ENCODE measurements around the gene MYEOV.

The MYEOV gene

DNA sequence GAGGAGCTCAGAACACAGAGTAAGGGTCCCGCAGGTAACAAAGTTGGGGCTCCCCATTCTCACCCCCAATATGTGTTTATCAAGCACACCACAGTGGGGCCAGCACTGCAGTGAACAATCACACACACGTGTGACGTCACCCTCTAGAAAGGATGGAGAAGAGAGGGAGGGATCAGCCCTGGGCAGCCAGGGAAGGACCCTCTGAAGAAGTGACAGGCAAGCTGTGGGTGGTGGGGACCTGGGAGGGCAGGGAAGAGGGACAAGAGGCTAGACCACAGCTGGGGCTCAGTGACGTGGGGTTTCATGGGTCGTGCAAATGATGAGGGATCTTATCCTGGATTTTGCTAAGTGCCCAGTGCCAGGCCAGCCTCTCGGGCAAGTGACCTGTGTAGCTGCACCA lies 28.7 kb upstream of the MYEOV start:
- intact Hi-C loops (cut with DNase I) = no loop called here
- DNase-seq = peak in 2 of 10 donors; percentile 20 to 54

DNA sequence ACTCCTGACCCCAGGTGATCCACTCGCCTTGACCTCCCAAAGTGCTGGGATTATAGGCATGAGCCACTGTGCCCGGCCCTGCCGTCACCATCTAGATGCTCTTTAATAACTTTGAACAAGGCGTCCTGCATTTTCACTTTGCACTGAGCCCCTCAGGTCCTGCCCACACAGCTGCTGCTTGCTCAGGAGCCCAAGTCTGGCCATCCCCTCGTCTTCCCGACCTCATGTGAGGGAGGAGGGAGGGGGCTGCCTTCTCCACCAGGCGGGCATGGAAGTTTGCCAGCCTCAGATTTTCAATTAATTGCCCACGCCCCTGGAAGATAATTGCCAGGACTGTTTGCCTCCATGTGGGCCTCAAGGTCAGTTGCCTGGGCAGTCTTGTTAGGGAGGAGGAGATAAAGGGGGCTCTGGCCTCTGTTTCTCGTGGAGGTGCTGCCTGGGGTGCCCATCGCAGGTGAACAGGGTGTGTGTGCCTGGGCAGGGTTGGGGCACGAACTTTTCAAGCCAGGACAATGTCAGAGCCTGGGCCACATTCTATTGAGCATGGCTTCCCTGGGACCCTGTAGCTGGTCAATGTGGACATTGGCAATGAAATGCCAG lies 27.9 kb upstream of the MYEOV start:
- DNase-seq = peak in 2 of 10 donors; percentile 45 to 68
- intact Hi-C loops (cut with DNase I) = no loop called here

DNA sequence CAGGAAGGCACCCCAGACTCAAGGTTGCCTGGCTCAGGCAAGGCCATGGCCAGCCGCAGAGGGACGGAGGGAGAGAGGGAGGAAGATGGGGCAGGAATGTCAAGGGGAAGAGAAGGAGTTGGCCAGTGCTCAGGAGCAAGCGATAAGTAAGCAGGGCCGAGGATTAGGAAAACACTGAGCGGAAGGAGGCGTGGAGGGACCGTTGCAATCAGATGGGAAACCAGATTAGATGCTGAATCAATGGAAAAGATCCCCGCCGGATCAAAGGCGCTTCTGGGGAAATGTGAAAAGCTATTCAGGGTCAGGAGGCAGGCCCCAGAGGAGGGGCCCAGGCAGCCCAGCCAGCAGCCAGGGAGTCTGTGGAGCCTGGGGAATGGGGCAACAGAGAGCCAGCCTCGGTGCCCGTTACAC lies 26.6 kb upstream of the MYEOV start:
- peak in 2 of 10 donors; percentile 40 to 63 for DNase-seq
- intact Hi-C loops (cut with DNase I) = no loop called here

DNA sequence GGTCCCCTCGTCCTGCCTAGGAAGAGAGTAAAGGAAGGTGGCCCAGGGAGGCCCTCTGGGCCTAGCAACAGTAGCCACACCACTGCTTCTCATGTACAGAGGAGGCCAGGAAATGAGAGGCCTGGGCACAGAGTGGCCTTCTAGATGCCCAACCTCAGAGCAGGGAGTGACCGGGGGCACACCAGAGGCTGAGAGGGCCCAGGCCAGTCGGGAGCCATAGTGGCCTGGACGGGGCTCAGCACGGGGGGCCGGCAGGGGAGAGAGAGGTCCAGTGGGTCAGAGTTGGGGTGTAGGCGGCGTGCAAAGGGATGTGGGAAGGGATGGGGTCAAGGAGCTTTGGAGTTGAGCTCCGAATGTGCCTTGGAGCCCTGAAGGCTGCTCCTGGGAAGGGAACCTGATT lies 25.0 kb upstream of the MYEOV start:
- intact Hi-C loops (cut with DNase I) = no loop called here

DNA sequence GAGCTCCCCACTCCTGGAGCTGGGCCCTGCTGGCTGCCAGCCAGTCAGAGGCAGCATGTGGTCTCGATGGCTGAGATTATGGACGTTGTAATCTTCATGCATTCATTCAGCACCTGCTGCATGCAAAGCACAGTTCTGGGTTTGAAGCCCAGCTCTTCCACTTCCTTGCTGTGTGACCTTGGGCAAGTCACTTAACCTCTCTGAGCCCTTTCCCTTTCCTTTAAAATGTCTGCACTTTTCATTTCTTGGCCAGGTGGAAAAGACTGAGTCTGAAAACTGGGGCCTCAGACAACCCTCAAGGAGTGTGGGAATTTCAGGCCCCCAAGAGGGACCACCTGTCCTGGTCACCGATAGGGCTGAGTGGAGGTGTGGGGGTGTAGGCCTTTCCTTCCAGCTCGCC lies 24.6 kb upstream of the MYEOV start:
- peak in 1 of 10 donors; percentile 13 for DNase-seq
- intact Hi-C loops (cut with DNase I) = no loop called here

More for the DNA sequence above, 25.0 kb upstream of the MYEOV start:
- DNase-seq = no peak

DNA sequence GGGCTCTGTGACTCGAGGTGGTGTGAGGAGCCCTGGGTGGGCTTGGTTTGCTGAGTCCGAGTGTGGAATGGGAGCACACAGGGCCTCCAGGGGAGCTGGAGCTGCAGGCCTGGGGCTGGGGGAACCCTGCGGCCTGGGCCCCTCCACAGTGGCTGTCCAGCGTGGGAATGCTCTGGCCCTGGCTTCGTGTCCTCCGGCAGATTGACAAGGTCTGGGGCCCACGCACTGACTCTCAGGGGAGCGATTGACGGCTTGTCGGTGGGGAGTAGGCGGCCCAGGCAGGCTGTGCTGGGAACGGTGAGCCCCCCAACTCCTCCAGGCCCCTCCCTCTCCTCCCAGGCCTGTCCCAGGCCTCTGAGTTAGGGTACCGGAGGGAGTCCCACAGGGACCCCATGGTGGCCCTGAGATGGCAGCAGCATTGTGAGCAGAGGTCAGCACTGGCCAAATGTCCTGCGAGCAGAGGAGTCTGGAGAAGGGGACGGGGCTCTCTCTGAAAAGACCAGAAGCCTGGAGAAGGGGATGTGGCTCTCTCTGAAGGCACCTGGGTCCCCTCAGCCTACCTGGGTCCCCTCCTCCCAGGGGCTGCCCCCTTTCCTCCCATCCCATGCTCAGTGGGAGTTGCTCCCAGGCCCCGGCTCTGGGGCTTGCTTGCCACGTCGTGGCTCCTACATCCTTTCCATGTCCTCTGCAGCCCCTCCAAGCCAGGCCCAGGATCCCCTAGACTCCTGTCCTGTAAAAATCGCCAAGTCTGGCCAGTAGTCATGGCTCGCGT lies 23.8 kb upstream of the MYEOV start:
- peak in 1 of 10 donors; percentile 54 for DNase-seq
- intact Hi-C loops (cut with DNase I) = no loop called here

DNA sequence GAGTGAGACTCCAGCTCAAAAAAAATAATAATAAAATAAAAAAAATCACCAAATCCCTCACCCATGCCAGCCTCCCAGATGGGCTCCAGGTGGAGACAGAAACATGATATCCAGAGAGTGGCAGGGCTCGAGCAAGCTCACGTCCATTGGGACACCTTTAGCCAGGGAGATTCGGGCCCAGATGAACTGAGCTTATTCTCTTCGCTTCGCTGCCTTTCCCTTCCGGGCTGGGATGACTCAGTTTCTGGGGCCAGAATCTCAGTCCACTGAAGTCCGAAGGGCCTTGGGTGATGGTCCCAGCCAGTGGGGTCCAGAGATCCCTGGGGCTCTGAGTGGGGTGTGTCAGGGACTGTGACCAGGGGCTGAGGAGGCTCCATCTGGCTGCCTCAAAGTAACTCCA lies 23.0 kb upstream of the MYEOV start:
- intact Hi-C loops (cut with DNase I) = no loop called here
- DNase-seq = peak in 1 of 10 donors; percentile 20

DNA sequence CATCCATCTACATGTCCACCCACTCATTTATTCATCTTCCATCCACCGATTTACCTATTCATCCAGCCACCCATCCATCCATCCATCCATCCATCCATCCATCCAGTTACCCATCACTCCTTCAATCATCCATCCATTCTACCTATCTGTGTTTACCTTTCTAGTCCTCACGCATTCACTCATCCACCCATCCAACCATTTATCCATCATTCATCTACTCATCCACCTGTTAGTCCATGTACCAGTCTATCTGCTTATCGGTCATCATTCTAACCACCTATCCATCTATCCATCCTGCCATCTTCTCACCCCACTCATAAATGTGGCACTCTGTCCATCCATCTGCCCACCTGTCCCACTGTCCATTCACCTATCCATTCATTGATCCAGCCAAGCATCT lies 21.9 kb upstream of the MYEOV start:
- intact Hi-C loops (cut with DNase I) = no loop called here

DNA sequence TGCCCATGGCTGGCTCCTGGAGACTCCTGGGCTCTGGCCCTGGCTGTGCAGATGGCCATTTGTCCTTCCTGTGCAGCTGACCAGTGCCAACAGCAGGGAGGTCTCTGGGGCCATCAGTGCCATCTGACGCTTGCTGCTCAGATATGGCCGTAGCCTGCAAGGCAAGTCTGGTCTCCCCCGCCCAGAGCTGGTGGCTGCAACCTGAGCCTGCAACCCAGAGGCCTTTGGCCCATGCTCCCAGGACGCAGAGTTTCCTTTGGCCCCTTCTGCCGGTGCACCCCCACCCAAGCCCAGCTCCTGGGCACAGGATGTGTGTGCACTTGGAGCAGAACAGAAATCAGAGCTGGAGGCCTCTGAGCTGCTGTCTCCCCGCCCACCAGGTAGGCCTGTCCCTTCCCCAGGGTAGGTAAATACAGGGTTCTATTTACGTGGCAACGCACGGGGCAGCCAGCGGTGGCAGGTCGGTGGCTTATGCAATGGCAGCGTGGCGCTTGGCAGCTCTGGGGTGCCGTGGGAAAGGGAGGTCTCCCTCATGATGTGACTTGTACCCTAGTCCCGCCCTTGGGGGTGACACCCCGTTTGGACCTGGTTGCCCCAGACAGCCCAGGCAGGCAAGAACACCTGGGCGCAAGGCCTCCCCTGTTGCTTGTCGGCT lies 21.0 kb upstream of the MYEOV start:
- DNase-seq = peak in 2 of 10 donors; percentile 70 to 75
- intact Hi-C loops (cut with DNase I) = no loop called here

More for the DNA sequence above, 21.9 kb upstream of the MYEOV start:
- no peak for DNase-seq

DNA sequence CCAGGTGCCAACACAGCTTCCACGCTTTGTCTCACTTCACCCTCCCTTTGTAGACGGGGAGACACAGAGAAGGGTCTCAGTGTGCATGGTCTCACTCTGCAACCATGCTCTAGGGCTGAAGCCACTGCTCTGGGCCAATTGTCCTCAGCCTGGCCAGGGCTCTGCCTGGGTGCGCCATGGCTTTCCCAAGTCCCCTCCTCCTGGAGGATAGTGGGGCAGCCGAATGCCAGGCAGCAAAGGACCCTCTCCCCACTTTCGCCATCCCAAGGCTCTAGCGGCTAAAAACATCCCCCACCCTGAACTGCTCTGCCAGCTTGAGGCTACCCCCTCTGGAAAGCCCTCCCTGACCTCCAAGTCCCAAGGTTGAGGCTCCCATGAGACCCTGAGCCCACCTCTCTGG lies 20.4 kb upstream of the MYEOV start:
- intact Hi-C loops (cut with DNase I) = no loop called here
- DNase-seq = peak in 3 of 10 donors; percentile 12 to 60 (median 42)

DNA sequence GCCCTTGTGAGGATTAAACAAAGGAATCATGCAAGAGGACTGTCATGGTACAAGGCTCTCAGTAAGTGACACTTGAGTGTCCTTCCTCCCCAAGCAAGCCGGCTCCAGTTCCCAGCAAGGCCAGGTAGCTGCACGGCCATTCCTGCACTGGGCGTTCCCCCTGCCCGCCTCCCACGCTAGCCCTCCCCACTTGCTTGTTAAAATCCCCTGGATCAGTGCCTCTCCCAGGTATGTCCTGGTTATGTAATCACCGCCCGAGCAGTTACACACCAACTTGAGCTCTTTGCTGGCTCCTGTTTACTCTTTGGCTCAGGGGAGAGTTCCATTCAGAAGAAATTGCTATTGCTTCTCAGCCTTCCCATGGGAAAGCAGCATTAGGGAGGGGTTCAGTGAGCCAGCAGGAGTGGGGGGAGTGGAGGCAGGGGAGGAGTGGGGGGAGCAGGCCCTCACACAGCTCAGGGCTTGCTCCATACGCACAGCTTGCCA lies 19.4 kb upstream of the MYEOV start:
- intact Hi-C loops (cut with DNase I) = no loop called here
- DNase-seq = peak in 3 of 10 donors; percentile 21 to 50 (median 43)

DNA sequence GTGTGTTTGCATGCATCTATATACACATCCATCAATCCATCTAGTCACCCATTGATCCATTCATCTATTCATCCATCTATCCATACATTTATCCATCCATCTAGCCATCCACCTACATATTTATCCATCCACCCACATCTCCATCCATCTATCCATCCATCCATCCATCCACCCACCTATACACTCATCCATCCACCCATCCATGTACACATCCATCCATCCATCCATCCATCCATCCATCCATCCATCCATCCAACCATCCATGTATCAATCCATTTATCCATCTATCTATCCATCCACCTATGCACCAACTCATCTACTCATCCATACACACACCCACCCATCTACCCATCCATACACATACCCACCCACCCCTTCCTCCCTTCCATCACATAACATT lies 18.8 kb upstream of the MYEOV start:
- intact Hi-C loops (cut with DNase I) = no loop called here
- no peak for DNase-seq

DNA sequence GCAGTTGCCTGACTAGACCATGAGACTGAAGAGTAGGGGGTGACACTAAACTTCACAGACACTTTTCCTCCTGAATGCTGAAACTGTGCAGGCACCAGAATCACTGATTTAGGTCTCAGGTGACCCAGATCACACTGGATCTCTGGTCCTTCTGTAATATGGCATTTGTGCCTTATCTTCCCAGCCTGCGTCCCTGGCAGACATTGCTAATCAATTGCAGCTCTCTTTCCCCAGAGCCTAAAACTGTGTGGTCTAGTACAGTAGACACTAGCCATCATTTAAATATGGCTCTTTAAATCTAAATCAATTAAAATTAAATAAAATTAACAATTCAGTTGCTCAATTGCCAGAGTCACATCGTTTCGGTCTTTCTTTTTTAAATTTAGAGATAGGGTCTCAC lies 17.8 kb upstream of the MYEOV start:
- intact Hi-C loops (cut with DNase I) = no loop called here
- peak in 1 of 10 donors; percentile 1 for DNase-seq

DNA sequence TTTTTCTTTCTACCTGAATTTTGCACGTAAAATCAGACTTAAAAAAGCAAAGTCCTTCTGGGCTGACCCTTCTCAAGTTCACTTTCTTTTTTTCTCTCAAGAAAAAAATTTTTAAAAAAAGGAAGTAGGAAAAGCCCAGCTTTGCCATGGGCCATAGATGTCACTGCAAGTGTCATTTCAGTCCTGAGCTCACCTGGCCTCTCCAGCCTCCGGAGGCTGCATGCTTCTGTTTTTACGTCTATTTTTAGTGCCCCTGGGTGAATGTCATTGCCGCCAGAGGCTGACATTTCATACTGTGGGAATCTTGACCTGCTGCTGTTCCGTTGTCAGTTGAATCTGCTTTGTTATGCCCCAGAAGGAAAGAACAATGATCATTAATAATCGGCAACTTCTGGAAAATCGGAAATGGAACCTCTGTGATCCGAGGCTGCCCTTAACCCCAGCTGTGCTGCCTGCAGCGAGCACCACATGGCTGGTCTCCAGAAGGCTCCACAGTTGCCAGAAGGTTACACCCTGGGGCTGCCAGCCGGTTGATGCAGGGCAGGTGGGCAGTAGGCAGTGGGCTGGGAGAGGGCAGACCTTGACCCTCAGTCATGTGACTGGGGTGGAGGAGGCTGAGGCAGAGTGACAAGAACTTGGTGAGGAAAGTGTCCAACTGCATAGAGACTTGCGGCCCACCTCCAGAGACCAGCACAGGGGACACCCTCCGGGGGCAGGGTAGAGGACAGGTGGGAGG lies 16.7 kb upstream of the MYEOV start:
- intact Hi-C loops (cut with DNase I) = no loop called here

DNA sequence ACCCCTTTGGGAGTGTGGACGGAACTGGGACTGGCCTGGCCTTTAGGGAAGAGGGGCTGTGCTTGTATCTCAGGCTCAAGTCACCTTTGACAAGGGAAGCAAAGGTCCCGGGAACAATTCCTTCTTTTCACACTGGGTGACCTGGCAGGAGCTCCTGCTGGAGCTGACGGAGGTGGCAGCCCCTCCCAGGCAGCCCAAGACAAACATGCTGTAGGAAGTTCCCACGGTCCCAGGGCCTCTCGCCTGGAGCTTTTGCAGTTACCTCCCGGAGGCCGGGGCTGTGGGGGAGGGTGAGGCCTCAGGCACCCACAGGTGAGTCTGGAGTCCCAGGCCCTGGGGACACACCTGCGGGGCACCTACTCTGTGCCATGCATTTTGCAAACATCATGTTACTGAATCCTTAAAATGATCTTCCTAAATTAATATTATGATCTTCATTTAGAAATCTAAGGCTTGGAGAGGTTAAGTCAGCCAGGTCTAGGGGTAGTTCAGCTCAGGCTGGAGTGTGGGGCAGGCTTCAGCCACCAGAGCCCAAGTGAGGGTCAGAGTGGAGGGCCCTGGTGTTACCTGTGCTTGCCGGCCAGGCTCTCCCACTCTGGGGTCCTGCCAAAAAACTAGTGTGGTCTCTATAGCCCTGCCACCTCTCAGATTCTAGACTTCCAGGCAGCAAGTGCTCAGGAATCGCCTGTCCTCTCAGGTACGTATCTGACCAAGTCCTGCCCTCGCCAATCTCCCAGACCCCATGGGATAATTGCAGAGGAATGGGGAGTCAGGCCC lies 15.7 kb upstream of the MYEOV start:
- DNase-seq = peak in 2 of 10 donors; percentile 78 to 80
- intact Hi-C loops (cut with DNase I) = no loop called here

More for the DNA sequence above, 16.7 kb upstream of the MYEOV start:
- DNase-seq = peak in 2 of 10 donors; percentile 38 to 68

DNA sequence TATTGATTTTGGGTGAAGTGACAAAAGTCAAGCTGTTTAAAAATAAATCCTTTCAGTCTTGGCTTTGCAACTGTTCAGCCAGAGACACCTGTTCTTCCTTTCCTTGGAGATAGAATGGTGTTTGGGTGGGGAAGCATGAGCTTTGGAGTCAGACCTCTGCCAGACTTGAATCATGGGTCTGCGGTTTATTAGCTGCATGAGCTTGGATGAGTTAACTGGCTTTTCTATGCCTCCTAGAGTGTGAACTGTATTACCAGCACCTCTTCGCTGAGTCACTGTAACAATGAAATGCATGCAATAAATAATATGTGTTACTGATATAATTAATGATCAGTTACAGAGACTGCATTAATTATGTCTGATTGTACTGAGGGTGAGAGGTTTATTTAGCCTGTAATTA lies 13.5 kb upstream of the MYEOV start:
- intact Hi-C loops (cut with DNase I) = no loop called here
- no peak for DNase-seq

DNA sequence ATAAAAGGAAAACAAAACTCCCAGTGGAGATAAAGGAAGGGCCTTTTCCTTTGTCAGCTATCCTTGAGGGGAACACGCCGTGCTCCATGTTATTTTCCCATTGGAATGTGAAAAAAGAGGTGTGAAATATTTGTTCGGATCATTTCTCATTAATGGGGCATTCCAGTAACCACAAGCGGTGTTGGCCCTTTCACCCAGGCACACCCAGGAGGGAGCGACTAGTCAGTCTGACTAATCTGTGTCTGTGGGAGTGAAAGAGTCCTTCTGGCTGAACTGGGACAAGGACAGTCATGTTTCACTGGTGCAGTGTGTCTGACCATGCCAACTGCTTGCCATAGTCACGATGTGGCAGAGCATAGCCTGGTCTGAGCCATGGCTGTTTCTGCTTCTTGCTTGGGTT lies 13.0 kb upstream of the MYEOV start:
- intact Hi-C loops (cut with DNase I) = no loop called here
- DNase-seq = peak in 2 of 10 donors; percentile 5 to 75

DNA sequence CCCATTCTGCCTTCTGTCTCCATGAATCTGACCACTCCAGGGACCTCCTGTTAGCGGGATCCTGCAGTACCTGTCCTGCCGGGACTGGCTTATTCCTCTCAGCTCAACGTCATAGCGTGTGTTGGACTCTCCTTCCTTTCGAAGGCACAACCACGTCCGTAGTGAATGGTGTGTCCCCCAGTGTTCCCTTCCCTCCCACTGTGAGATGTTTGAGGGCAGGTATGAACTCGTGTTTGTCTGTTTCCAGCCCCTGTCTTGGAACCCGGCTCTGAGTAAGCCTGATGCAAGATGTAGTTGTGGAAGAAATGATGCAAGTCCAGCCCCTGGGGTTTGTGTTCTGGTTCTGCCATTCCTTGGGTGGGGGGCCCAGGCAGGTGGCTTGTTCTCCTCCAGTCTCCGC lies 10.5 kb upstream of the MYEOV start:
- intact Hi-C loops (cut with DNase I) = no loop called here
- peak in 1 of 10 donors; percentile 40 for DNase-seq

DNA sequence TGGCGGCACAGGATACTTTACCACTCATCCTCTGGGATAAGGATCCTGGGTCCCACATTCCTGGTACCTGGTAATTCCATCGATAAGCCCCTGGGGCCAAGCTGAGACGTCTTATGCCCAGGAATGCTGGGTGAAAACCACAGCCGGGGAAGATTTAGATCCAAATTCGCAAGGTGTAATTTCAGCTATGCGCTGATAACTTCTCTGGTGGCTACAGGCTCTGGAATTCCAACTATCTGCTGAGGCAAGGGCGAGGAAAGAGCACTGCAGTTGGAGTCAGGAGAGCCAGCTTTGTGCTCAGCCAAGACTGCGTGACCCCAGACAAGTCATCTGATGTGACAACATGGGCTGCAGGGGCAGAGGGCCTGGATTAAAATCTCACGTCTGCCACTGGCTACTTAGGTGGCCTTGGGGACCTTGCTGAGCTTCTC lies 9.9 kb upstream of the MYEOV start:
- intact Hi-C loops (cut with DNase I) = no loop called here
- DNase-seq = peak in 3 of 10 donors; percentile 23 to 71 (median 39)

DNA sequence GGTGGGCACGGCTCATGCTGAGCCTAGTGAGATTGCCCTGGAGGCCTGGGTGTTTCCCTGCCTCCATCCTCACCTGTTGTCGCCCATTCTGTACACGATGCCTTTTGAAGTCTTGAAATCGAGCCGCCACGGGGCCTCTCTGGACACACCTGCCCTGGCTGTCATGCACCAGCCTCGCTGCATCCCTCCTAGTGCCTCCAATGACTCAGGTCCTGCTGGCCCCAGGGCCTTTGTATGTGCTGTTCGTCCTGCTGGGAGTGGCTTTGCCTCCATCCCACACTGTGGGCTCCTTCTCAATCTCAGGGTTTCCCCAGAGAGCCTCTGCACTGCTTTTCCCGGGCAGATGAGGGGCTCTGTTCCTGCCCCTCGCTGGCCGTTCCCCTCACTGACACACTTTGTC lies 8.9 kb upstream of the MYEOV start:
- peak in 3 of 10 donors; percentile 47 to 63 (median 59) for DNase-seq
- intact Hi-C loops (cut with DNase I) = no loop called here
